IMR-90 (cell line): ENCODE measurements around the gene SIRT7. TPM values are rescaled to one million over a fixed set of nuclear protein-coding genes. Genes with fewer than 3 reads are reported as not detected.
A peak's percentile ranks its signal among the peaks of the same experiment; 100 is the strongest.

Source experiments
- ATAC-seq: fragments of 200-7000 bp; cut with Tn5 transposase; 2 replicates; pipeline ENCODE4 v1.9.1; 2020; ENCODE audit warnings: low read depth, mild to moderate bottlenecking, moderate library complexity
- BruUV-seq: library from RNA; stranded (reverse); fragments of 400-500 nt; replicated peaks from 2 replicates; lab custom pipeline; 2021; lab: Mats Ljungman, UMichigan
- CTCF ChIA-PET: fragments of 300-600 bp; formaldehyde crosslinking; extraction: SDS; loops from one replicate; lab custom pipeline; 2021; ENCODE audit warnings: antibody characterized with exemption; lab: Yijun Ruan, JAX
- POLR2A ChIA-PET: fragments of 300-600 bp; sonication (Branson Sonifier 250); formaldehyde crosslinking; loops from one replicate; lab custom pipeline; 2022; ENCODE audit warnings: antibody characterized with exemption; ENCODE audit not compliant: unreplicated experiment; lab: Charles Lee
- DNase-seq: peaks from one replicate; pipeline ENCODE4 v3.0.0; 2013
- H2AFZ ChIP-seq: replicated peaks from 2 replicates; pipeline ENCODE3; 2013; ENCODE audit warnings: low read length, mild to moderate bottlenecking; ENCODE audit not compliant: poor library complexity
- H2AK5ac ChIP-seq: 2 replicates; pipeline ENCODE4 v1.6.1; 2013; ENCODE audit warnings: low read depth, low read length, inconsistent platforms
- H2AK9ac ChIP-seq: replicated peaks from 2 replicates; pipeline ENCODE3; 2013; ENCODE audit warnings: mild to moderate bottlenecking, low read depth, low read length, moderate library complexity; ENCODE audit not compliant: poor library complexity
- H2BK120ac ChIP-seq: 2 replicates; pipeline ENCODE4 v1.6.1; 2013; ENCODE audit warnings: low read depth, low read length, inconsistent platforms
- H2BK15ac ChIP-seq: 3 replicates; pipeline ENCODE4 v1.6.1; 2013; ENCODE audit warnings: low read depth, low read length, inconsistent platforms
- H2BK20ac ChIP-seq: 2 replicates; pipeline ENCODE4 v1.6.1; 2013; ENCODE audit warnings: low read depth, mild to moderate bottlenecking, inconsistent platforms, low read length, moderate library complexity
- H2BK5ac ChIP-seq: 2 replicates; pipeline ENCODE4 v1.6.1; 2013; ENCODE audit warnings: mild to moderate bottlenecking, low read depth, low read length, inconsistent platforms; ENCODE audit not compliant: poor library complexity, severe bottlenecking
- H3K14ac ChIP-seq: replicated peaks from 2 replicates; pipeline ENCODE4 v1.6.1; 2013; ENCODE audit warnings: low read depth, low read length, inconsistent platforms
- H3K18ac ChIP-seq: 2 replicates; pipeline ENCODE4 v1.6.1; 2013; ENCODE audit warnings: low read depth, low read length, control low read depth
- H3K23ac ChIP-seq: 2 replicates; pipeline ENCODE4 v1.6.1; 2013; ENCODE audit warnings: low read depth, low read length, inconsistent platforms
- H3K27ac ChIP-seq: 2 replicates; pipeline ENCODE4 v1.5.1; 2013; ENCODE audit warnings: mild to moderate bottlenecking, control low read depth, low read length; ENCODE audit not compliant: insufficient read depth
- H3K27me3 ChIP-seq: 2 replicates; pipeline ENCODE4 v1.6.1; 2013; ENCODE audit warnings: low read length; ENCODE audit not compliant: control insufficient read depth, insufficient read depth
- H3K36me3 ChIP-seq: 2 replicates; pipeline ENCODE4 v1.6.1; 2013; ENCODE audit warnings: low read length, mixed read lengths; ENCODE audit not compliant: control insufficient read depth, insufficient read depth
- H3K4ac ChIP-seq: 2 replicates; pipeline ENCODE4 v1.6.1; 2013; ENCODE audit warnings: low read depth, low read length, inconsistent platforms
- H3K4me1 ChIP-seq: 2 replicates; pipeline ENCODE4 v1.6.1; 2013; ENCODE audit warnings: low read length, mixed read lengths; ENCODE audit not compliant: control insufficient read depth, insufficient read depth
- H3K4me2 ChIP-seq: 2 replicates; pipeline ENCODE4 v1.6.1; 2013; ENCODE audit warnings: low read depth, mild to moderate bottlenecking, control low read depth, low read length, moderate library complexity
- H3K4me3 ChIP-seq: 2 replicates; pipeline ENCODE4 v1.5.1; 2013; ENCODE audit warnings: low read depth, mild to moderate bottlenecking, control low read depth, low read length, moderate library complexity; ENCODE audit not compliant: insufficient read depth
- H3K56ac ChIP-seq: 2 replicates; pipeline ENCODE4 v1.6.1; 2013; ENCODE audit warnings: low read length, inconsistent platforms; ENCODE audit not compliant: insufficient read depth; ENCODE audit errors: extremely low read depth
- H3K79me1 ChIP-seq, 2 experiments: 2 replicates each; pipeline ENCODE4 v1.6.1; 2013; ENCODE audit warnings: low read length in 2 of 2, inconsistent platforms in 1 of 2, low read depth in 1 of 2
- H3K9ac ChIP-seq: 2 replicates; pipeline ENCODE4 v1.6.1; 2013; ENCODE audit warnings: low read depth, low read length, control low read depth
- H3K9me1 ChIP-seq: 2 replicates; pipeline ENCODE4 v1.6.1; 2013; ENCODE audit warnings: low read length, inconsistent platforms; ENCODE audit not compliant: insufficient read depth
- H3K9me3 ChIP-seq: 2 replicates; pipeline ENCODE4 v1.6.1; 2013; ENCODE audit warnings: low read length; ENCODE audit not compliant: control insufficient read depth, insufficient read depth
- H4K20me1 ChIP-seq: 2 replicates; pipeline ENCODE4 v1.6.1; 2013; ENCODE audit warnings: low read length, inconsistent platforms; ENCODE audit not compliant: insufficient read depth
- H4K5ac ChIP-seq: 2 replicates; pipeline ENCODE4 v1.6.1; 2013; ENCODE audit warnings: mild to moderate bottlenecking, low read depth, low read length, control low read depth
- H4K8ac ChIP-seq, 2 experiments: 2 replicates each; pipeline ENCODE4 v1.6.1; 2013; ENCODE audit warnings: low read depth in 2 of 2, low read length in 2 of 2, control low read depth in 1 of 2, inconsistent platforms in 1 of 2
- H4K91ac ChIP-seq: 2 replicates; pipeline ENCODE4 v1.6.1; 2013; ENCODE audit warnings: low read depth, low read length, inconsistent platforms; ENCODE audit not compliant: insufficient read depth
- BHLHE40 ChIP-seq: fragments of 150-350 bp; IDR thresholded peaks from 2 replicates; pipeline ENCODE4 v1.6.1; 2016; ENCODE audit warnings: mild to moderate bottlenecking, low read depth, low read length
- CEBPB ChIP-seq: IDR thresholded peaks from 2 replicates; pipeline ENCODE4 v1.6.1; 2012; ENCODE audit warnings: low read depth, low read length, improper control_type of control experiment
- MAFK ChIP-seq: IDR thresholded peaks from 2 replicates; pipeline ENCODE4 v1.6.1; 2012; ENCODE audit warnings: low read depth, low read length, improper control_type of control experiment
- MXI1 ChIP-seq: IDR thresholded peaks from 2 replicates; pipeline ENCODE4 v1.6.1; 2012; ENCODE audit warnings: low read depth, mild to moderate bottlenecking, low read length, moderate library complexity, borderline replicate concordance
- NFE2L2 ChIP-seq: fragments of 150-350 bp; IDR thresholded peaks from 2 replicates; pipeline ENCODE4 v1.6.1; 2016; ENCODE audit warnings: low read depth, mild to moderate bottlenecking, low read length
- POLR2A ChIP-seq: IDR thresholded peaks from 2 replicates; pipeline ENCODE4 v1.6.1; 2012; ENCODE audit warnings: mild to moderate bottlenecking, low read depth, low read length
- SMC3 ChIP-seq: fragments of 150-350 bp; IDR thresholded peaks from 2 replicates; pipeline ENCODE4 v1.6.1; 2016; ENCODE audit warnings: low read depth, mild to moderate bottlenecking, antibody characterized with exemption, low read length, moderate library complexity
- WGBS, 2 experiments: methylation state at CpG; one replicate each; pipeline versions ENCODE4 v1.1.5 to v1.1.7; 2013; ENCODE audit warnings: missing lambda C conversion rate in 2 of 2; ENCODE audit not compliant: insufficient read length in 1 of 2; ENCODE audit errors: extremely low coverage in 2 of 2; 5-methylcytosine and 5-hydroxymethylcytosine counted together
- dilution Hi-C: fragments of 300-500 bp; cut with HindIII; formaldehyde crosslinking; loops from one replicate; pipeline ENCODE4 v1.14.3; 2018; ENCODE audit warnings: low sequenced_read_pairs; ENCODE audit not compliant: unreplicated experiment
- in situ Hi-C: fragments of 300-500 bp; cut with MboI; formaldehyde crosslinking; loops from 3 replicates; pipeline ENCODE4 v1.14.3; 2019; ENCODE audit warnings: low sequenced_read_pairs, inconsistent platforms, mixed read lengths
- intact Hi-C: fragments of 100-400 bp; cut with micrococcal nuclease; formaldehyde crosslinking; loops from 2 replicates; pipeline ENCODE4 v1.10.0; 2022
- polyA plus RNA-seq, 3 experiments: library from polyadenylated mRNA; depleted of rRNA; stranded (reverse); fragments of >200 nt; gene quantifications; 2 replicates each; pipeline ENCODE4 v1.2.3, GENCODE V29; 2012; ENCODE audit warnings: low replicate concordance in 1 of 3
- total RNA-seq: library from RNA; depleted of rRNA; stranded (reverse); fragments of >200 nt; gene quantifications from 2 replicates; pipeline ENCODE4 v1.2.3, GENCODE V29; 2012
- TF ChIP-seq, protein P1 (sequence below): fragments of 150-350 bp; IDR thresholded peaks from 2 replicates; pipeline ENCODE4 v1.6.1; 2017; ENCODE audit warnings: mild to moderate bottlenecking, antibody characterized with exemption, low read length, low read depth
- TF ChIP-seq, protein P2 (sequence below): fragments of 150-350 bp; IDR thresholded peaks from 2 replicates; pipeline ENCODE4 v1.6.1; 2016; ENCODE audit warnings: low read depth, mild to moderate bottlenecking, low read length, moderate library complexity, borderline replicate concordance
- TF ChIP-seq, protein P3 (sequence below): conservative IDR thresholded peaks from 2 replicates; pipeline ENCODE4 v1.5.1; 2012; ENCODE audit warnings: mild to moderate bottlenecking, low read depth, low read length, improper control_type of control experiment

Gene SIRT7
- total and polyA plus RNA-seq, 2 of the 4 experiments (the other 2 are of a cell fraction) = 14.5 to 19.8 TPM

DNA sequence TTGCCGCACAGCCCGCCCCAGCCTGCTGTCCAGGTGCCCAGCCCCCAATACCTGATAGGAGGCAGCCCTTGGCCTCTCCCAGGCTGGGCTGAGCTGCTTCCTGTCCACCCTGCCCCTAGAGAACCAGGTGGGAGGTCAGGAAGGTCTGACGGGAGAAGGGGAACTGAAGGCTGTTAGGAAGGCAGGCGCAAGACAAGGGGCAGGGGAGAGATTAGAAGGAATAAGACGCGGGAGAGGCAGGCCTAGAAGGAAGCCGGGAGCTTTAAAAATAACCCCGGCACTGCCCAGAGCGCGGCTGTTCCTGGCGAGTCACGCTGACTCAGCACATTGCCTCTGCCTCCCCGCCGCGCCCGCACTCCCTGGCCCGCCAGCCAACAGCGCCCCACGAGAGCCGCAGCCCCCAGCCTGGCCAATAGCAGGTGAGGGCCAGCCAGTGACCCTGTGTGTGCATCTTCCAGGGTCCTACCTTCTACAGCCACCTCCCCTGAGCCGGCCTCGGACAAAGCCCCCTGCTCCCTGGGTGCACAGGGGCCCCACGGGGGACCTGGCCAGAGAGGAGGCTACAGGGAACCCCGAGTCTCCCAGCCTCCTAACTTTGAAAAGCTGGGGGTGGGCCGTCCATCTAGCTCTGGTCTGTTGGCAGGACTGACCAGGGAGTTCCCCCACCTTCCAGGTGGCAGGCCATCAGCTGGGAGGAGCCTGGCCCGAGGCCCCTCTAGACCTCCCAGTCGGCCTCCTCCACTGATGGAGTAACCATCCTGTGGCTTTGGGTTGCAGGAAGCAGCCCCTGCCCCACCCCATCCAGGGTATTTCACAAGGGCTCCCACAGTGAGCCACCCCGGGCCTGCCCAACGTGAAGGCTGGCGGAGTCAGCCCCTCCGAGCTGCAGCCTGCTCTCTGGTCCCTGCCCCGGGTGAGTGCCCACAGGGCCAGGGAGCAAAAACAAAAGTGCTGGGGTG lies 5.6 kb upstream of the SIRT7 start:
- Histone ChIP-seq H3K9me3 (no peaks in the 10 kb centered on the region), H3K4ac (peak overlapping the region; percentile 96), H4K91ac (peak overlapping the region; percentile 72), H3K4me2 (peak overlapping the region; percentile 94), H3K18ac (peak overlapping the region; percentile 17; the same call in 1 of the 2 replicates), H2BK5ac (peak overlapping the region; percentile 83), H3K4me1 (peaks cover 35% of the 10 kb centered on the region), H3K23ac (peak overlapping the region; percentile 79), H3K27ac (peak overlapping the region; percentile 93), H2AK9ac (peak overlapping the region; percentile 91), H3K27me3 (no peaks in the 10 kb centered on the region), H2BK15ac (no peak overlapping the region), H4K20me1 (peaks cover 75% of the 10 kb centered on the region), H2BK20ac (peak overlapping the region; percentile 62), H3K9me1 (peaks cover 21% of the 10 kb centered on the region), H3K36me3 (peaks cover 32% of the 10 kb centered on the region), H2BK120ac (peak overlapping the region; percentile 85), H3K4me3 (peak overlapping the region; percentile 34), H3K14ac (peak overlapping the region; percentile 92; the same call in 1 of the 2 replicates), H2AFZ (peak overlapping the region; percentile 82), H4K8ac (peak overlapping the region; percentile 40 to 79; a peak in 3 of 4 replicates), H3K56ac (no peak overlapping the region; the same call in 1 of the 2 replicates), H3K79me1 (peaks cover 16 to 70% of the 10 kb centered on the region in 2 experiments; a peak in 3 of 4 replicates), H2AK5ac (peak overlapping the region; percentile 97), H3K9ac (peak overlapping the region; percentile 80), H4K5ac (peak overlapping the region; percentile 69; the same call in 1 of the 2 replicates)
- POLR2A ChIA-PET = no interaction called here
- DNase-seq (peak; percentile 72), ATAC-seq (peak; percentile 38)
- peak; percentile 80 for TF ChIP-seq MXI1
- peak; percentile 53 for TF ChIP-seq CEBPB
- TF ChIP-seq POLR2A = peak; percentile 35; the same call in 1 of the 2 replicates
- TF ChIP-seq, protein P1, sequence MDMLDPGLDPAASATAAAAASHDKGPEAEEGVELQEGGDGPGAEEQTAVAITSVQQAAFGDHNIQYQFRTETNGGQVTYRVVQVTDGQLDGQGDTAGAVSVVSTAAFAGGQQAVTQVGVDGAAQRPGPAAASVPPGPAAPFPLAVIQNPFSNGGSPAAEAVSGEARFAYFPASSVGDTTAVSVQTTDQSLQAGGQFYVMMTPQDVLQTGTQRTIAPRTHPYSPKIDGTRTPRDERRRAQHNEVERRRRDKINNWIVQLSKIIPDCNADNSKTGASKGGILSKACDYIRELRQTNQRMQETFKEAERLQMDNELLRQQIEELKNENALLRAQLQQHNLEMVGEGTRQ = no peak
- peak; percentile 96 for TF ChIP-seq NFE2L2
- TF ChIP-seq, protein P2, sequence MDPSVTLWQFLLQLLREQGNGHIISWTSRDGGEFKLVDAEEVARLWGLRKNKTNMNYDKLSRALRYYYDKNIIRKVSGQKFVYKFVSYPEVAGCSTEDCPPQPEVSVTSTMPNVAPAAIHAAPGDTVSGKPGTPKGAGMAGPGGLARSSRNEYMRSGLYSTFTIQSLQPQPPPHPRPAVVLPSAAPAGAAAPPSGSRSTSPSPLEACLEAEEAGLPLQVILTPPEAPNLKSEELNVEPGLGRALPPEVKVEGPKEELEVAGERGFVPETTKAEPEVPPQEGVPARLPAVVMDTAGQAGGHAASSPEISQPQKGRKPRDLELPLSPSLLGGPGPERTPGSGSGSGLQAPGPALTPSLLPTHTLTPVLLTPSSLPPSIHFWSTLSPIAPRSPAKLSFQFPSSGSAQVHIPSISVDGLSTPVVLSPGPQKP = no peak
- TF ChIP-seq SMC3 = no peak
- TF ChIP-seq BHLHE40 = no peak
- peak; percentile 100 for TF ChIP-seq MAFK
- TF ChIP-seq, protein P3, sequence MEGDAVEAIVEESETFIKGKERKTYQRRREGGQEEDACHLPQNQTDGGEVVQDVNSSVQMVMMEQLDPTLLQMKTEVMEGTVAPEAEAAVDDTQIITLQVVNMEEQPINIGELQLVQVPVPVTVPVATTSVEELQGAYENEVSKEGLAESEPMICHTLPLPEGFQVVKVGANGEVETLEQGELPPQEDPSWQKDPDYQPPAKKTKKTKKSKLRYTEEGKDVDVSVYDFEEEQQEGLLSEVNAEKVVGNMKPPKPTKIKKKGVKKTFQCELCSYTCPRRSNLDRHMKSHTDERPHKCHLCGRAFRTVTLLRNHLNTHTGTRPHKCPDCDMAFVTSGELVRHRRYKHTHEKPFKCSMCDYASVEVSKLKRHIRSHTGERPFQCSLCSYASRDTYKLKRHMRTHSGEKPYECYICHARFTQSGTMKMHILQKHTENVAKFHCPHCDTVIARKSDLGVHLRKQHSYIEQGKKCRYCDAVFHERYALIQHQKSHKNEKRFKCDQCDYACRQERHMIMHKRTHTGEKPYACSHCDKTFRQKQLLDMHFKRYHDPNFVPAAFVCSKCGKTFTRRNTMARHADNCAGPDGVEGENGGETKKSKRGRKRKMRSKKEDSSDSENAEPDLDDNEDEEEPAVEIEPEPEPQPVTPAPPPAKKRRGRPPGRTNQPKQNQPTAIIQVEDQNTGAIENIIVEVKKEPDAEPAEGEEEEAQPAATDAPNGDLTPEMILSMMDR = no peak
- CTCF ChIA-PET = no interaction called here
- BruUV-seq = no TSS peak
- dilution Hi-C loops = no loop called here
- intact Hi-C loops = no loop called here
- in situ Hi-C loops = no loop called here
- 16% methylated on average over 17 of the region's 32 CpGs; no CpG with 5 or more reads in 1 of the 2 experiments for WGBS, 2 experiments
